NCI-H1092 (cell line): ENCODE measurements around the gene HMBS.

ENCODE experiments used
- DNase-seq: peaks from one replicate; lab custom pipeline; 2025; lab: John Stamatoyannopoulos, UW

The HMBS gene

DNA sequence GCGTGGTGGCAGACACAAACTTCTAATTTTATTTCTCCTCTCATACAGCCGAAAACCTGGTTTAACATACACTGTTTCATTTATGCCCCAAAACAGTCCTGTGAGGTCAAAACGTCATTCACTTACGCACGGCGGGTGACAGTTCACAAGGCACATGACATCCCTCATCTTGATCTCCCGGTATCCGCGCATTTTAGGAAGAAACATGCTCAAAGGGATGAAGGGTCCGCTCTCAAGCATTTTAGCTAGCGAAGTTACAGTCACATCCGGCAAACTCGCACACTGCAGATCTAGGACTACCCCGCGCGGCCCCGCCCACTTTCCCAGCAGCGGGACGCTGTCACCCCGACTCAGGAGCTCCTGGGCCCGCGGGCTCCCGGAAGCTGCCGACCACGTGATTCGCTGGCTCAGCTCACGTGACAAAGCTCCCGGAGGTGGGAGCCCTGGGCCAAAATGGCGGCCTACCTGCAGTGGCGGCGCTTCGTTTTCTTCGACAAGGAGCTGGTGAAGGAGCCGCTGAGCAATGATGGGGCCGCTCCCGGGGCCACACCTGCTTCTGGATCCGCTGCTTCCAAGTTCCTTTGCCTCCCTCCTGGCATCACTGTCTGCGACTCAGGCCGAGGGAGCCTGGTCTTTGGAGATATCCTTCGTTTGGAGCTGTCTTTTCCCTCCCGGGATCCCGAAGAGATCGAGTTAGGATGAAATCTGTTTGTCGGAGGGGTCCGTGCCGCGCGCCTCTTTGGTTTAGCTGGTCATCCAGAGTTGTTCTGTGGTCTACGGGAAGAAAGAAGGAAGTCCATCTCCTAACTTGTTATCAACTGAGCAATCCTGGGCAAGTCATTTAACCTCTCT lies 17.1 kb upstream of the HMBS start, which contains the start of gene VPS11:
Gene VPS11, plus strand, starts transcription at position 448 of the 852 bp plus-strand sequence. Its CDS starts 6 bp downstream, at position 454.
- DNase-seq, result peak; percentile 92

GRCh38 chr11:119077839-119078238 lies 6.8 kb upstream of the HMBS start:
- DNase-seq, result no peak

DNA sequence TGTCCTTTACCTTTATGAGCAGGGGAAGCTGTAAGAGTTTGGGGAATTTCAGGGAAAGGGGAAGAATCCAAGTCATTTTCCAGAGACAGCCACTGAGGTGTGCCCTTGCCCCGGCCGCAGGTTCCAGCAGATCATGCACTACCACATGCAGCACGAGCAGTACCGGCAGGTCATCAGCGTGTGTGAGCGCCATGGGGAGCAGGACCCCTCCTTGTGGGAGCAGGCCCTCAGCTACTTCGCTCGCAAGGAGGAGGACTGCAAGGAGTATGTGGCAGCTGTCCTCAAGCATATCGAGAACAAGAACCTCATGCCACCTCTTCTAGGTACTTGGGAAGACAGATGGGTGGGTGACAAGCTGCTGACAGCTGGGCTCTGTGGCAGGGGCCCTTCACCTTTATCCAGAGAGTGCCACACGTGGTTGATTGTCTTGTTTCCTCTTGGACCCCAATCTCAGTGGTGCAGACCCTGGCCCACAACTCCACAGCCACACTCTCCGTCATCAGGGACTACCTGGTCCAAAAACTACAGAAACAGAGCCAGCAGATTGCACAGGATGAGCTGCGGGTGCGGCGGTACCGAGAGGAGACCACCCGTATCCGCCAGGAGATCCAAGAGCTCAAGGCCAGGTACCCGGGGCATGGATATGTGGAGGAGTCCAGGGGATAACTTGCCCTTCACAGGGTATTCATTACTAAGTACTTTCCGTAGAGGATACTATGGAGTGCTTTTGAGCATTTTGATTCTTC lies 5.8 kb upstream of the HMBS start:
- DNase-seq, result no peak

- DNase-seq, result no peak
Observed at GRCh38 chr11:119081682-119082260, 2.9 kb upstream of the HMBS start.

- no peak for DNase-seq
Observed at GRCh38 chr11:119085437-119085847, 761 bp downstream of the HMBS start.

- DNase-seq, result no peak
Observed at GRCh38 chr11:119087123-119087522, 2.4 kb downstream of the HMBS start.

- no peak for DNase-seq
Observed at GRCh38 chr11:119087747-119088241, 3.1 kb downstream of the HMBS start.

DNA sequence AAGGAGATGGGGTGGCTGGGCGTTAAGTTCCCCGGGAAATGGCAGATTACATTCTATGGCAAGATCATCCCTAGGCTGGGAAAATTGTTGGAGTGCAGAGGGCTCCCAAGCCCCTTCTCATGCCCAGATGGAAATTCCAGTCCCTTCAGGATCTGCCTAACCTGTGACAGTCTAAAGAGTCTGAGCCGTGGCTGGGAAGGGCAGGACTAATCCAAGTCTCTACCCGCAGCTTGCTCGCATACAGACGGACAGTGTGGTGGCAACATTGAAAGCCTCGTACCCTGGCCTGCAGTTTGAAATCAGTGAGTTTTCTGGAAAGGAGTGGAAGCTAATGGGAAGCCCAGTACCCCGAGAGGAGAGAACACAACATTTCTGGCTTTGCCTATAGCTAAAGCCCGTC lies 3.7 kb downstream of the HMBS start:
- DNase-seq, result no peak

- no peak for DNase-seq
Observed at GRCh38 chr11:119089319-119089718, 4.6 kb downstream of the HMBS start.

DNA sequence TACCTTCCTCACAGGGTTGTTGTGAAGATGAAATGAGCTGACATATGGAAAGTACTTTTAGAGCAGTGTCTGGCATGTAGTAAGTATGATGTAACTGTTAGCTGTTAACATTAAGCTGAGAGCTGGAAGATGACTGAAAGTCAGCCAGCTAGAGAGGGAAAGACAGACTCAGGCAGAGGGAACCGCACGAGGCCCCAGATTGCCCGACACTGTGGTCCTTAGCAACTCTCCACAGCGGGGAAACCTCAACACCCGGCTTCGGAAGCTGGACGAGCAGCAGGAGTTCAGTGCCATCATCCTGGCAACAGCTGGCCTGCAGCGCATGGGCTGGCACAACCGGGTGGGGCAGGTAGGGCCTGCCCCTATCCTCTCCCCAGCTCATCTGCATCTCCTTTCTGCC lies 6.5 kb downstream of the HMBS start:
- DNase-seq, result no peak

DNA sequence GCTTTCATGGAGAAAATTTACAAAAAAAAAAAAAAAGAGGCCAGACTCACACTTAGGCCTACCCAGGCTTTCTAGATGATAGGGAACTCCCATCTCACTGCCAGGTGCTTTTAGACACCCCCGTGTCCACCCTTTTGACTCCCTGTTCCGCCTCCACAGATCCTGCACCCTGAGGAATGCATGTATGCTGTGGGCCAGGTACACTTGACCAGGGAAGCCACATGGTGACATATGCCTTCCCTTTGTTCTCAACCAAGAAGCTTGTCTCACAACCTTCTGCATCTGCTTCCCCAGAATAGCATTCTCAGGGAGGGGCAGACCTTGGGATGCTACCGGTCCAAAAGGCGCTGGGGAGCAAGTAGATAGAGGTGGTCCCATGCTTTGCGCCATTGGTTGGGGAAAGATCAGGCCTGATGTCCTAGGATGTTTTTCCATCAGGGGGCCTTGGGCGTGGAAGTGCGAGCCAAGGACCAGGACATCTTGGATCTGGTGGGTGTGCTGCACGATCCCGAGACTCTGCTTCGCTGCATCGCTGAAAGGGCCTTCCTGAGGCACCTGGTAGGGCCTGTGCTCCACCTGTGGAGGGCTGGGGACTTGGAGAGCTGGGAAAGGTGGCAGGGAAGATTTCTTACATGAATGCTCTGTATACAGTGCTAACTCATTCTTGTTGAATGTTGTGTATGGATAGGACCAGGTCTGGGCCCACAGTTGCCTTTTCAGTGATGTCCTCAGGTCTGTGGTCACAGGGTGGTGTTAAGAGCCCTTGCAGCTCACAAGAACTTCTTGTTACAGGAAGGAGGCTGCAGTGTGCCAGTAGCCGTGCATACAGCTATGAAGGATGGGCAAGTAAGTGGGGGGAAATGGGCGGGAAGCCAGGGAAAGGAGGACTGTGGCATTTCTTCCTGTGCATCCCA lies 7.5 kb downstream of the HMBS start:
- DNase-seq, result no peak

GRCh38 chr11:119092880-119093842 lies 8.5 kb downstream of the HMBS start:
- DNase-seq, result no peak

DNA sequence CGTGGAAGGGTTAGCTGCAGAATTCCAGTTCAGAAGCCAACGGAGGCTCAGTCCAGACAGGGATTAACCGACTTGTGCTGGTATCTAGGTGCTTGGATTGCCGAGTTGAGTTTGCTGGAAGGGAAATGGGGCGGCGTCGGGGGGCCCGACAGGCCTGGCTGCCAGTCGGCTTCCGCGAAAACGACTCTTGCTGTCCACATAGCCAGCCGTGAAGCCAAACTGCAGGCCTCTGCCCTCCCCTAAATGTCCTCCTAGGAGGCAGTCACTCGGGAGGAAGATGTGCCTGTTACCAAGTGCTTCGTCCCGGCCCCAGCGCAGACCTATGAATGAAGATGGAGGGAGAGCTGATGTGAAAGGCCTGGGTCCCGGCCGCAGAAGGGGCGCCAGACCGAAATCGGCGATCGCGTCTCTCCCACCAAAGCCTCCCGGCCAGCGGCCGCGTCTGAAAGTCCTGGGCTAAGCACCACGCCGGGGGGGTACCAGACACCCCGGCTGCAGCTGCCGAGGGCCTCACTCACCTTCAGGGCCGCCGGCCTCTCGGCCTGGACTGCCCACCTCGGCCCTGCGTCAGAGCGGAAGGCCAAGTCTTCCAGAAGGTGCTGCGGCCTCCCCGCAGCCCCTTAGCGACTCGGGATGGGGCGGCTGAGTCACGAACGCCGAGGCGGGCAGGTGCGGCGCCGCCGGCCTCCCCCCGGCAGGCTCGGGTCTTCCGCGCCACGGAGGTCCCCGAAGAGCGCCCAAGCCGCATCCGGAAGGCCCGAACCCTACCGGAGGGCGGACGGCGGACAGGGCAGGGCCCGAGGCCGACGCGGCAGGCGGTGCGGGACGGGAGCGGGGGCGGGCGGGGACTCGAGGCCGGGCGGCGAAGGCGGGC lies 9.5 kb downstream of the HMBS start:
- DNase-seq, result no peak

GRCh38 chr11:119094816-119095065 lies 10.1 kb downstream of the HMBS start:
- peak; percentile 76 for DNase-seq

GRCh38 chr11:119095066-119095880 lies 10.6 kb downstream of the HMBS start:
- peak; percentile 100 for DNase-seq

DNA sequence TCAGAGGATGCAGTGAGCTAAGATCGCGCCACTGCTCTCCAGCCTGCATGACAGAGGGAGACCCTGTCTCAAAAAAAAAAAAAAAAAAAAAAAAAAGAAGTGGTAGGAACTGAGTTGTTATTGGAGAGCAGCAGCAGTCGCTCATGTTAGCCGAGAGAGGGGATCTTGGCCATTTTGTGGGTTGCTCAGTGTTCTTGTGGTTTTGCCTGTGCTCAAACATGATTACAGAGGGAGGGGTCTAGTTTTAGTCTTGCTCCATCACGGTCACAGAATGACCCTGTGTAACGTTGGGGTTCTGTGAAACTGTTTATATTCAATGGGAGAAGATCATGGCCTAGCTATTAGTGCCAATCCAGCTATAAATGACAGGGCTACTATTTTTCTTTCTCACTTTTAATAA lies 15.0 kb downstream of the HMBS start:
- DNase-seq, result no peak

- DNase-seq, result no peak
Observed at GRCh38 chr11:119100246-119100970, 15.7 kb downstream of the HMBS start.
